NCI-H1694 treated with DMSO at 0.1 percent for 48 hours (cell line): Measurements from ENCODE around the gene NFASC.
A peak's percentile ranks its signal among the peaks of the same experiment; 100 is the strongest.

Experiments
- DNase-seq: peaks from one replicate; lab custom pipeline; 2025; lab: John Stamatoyannopoulos, UW

Gene NFASC

GRCh38 chr1:205009670-205010069 is 139.0 kb downstream of the NFASC start:
- DNase-seq, result no peak

GRCh38 chr1:205012391-205013140 is 141.9 kb downstream of the NFASC start:
- DNase-seq, result peak; percentile 30

DNA sequence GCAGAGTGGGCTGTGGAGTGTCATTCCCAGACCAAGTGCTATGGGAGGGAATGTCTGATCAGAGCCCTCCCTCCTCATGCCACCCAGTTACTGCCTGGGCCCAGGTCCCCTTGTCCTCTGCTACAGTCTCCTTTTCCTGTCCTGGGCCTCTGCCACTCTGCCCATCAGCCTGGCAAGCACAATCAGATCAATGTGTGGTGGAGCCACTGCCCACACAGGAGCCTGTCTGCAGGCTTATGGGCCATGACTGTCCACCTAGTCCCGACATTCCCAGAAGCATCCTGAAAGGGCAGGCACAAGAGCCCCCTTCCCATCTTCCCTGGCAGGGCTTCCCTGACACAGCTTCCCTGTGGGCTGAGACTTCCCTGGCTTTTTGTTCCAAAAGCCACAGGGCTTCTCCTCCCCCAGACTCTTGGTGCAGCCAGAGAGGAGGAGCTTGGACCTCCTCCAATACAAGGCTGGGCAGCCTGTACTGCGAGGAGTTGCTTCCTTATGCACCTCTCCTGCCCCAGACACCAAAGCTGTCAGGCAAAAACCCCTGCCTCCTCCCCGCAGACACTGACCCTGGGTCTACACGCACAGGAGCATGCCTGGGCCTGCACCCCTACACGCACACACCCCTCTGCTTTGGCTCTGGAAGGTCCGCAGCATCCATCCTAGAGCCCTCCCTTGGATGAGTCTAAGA is 143.2 kb downstream of the NFASC start:
- DNase-seq, result peak; percentile 85

DNA sequence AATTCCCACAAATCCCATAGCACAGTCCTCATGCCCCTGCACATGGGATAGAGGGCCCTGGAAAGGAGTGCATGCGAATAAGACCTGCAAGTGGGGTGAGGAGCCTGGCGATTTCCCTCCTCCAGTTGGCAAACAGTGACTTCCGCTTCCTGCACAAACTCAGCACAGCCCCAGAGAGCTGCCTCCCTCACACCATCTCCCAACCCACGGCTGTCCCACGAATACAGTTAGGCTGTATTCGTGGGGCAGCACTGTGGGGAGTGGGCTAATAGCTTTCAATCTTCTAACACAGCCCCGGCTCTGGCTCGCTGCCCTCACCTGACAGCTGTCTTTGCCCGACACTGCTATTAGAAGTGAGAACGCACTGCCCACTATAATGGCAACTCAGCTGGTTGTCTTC is 144.1 kb downstream of the NFASC start:
- peak; percentile 27 for DNase-seq

DNA sequence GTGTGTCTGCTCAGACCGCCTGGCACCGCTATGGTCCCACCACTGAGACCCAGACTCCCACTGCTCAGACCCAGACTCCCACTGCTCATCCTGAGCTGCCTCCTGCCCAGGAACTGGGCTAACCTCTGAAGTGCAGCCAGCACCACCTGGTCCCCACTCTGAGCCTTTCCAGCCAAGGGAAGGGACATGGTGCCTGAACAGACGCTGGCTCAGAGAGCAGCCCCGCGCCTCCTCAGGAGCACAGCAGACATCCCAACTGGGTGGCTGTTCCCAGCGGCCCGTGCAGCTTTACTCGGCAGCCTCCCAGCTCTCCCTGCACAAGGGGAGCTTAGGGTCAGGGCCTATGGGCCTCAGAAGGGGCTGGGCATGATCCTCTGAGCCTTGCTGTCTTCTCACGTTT is 144.6 kb downstream of the NFASC start:
- DNase-seq, result peak; percentile 27

DNA sequence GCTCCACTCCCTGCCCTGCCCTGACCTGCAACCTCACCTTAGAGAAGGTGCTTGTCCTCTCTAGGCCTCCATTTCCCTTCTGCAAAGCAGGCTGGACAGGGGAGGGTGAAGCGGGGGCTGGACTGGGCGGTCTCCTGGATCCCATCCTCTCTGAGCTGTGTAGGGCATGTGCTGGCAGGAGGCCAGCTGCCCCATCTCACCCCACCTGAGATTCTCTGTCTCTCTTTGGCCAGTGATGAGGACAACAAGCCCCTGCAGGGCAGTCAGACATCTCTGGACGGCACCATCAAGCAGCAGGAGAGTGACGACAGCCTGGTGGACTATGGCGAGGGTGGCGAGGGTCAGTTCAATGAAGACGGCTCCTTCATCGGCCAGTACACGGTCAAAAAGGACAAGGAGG is 145.4 kb downstream of the NFASC start:
- no peak for DNase-seq

DNA sequence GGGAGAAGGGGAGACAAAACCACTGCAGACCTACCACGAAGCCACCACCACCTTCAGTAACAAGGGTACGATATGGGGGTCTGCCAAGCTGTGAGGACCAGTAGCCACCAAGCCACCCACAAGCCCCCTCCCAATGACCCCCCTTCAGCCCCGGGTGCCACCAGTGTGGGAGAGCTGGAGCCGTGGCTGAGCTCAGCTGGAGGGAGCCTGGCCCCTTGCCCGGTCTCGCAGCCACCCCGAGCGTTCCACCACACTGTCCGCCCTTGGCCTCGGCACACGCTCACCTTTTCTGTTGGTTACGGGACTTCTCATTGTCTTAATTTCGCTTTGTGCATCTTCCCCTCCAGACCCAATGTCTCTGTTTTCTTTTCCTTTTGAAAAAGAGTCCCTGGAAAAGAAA is 145.9 kb downstream of the NFASC start:
- DNase-seq, result no peak

GRCh38 chr1:205017001-205017400 is 146.3 kb downstream of the NFASC start:
- no peak for DNase-seq

DNA sequence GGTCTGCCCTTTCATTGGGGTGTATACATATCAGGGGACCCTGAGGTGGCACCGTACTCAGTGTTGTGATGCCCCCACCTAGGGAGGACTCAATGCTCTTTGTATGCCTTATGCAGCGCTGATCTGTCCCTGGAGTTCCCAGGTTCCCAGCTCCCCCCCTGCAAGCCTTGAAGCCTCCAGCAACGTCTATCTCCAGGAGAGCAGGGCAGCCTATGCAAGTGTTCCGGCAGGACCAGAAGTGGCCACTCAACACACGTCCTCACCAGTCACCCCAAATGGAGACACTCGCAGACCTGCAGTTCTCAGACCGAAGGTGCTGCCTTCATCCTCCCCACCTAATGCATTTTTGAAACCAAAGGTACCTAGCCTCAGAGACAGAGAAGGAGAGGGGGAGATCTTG is 147.1 kb downstream of the NFASC start:
- DNase-seq, result no peak

GRCh38 chr1:205018381-205018780 is 147.7 kb downstream of the NFASC start:
- DNase-seq, result no peak

DNA sequence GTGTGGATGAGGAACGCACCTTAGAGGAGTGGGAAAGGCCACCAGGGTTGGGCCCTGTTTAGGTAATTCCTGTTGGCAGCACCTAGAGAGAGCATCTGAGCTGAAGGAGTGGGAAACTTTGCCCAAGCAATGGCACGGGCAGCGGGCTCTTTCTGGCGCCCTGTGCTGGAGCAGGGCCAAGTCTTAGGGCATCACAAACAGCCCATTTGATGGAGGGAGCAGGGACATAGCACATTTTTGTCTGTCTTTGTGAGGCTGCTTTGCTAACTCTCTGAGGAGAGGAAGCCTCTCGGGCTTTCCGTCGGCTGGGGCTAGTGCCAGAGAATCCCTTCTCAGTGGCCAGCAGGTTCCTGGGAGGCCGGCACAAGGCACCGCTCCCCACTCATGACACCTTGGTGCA is 149.8 kb downstream of the NFASC start:
- DNase-seq, result no peak

DNA sequence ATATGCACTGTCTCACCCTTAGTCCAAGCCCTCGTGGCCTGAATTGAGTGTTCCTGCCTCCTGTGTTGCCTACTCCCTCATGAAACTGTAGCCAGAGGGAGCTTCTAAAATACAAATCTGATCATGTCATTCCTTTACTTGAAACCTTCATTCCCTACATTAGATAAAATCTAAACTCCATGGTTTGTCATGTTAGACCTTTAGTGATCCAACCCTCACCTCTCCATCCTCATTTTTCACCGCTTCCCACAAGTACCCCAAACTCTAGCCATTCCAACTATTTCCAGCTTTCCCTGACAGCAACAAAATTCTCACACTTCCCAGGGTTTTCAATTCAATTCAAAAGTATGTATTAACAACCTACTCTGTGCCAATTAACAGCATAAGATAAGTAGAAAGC is 154.0 kb downstream of the NFASC start:
- no peak for DNase-seq

DNA sequence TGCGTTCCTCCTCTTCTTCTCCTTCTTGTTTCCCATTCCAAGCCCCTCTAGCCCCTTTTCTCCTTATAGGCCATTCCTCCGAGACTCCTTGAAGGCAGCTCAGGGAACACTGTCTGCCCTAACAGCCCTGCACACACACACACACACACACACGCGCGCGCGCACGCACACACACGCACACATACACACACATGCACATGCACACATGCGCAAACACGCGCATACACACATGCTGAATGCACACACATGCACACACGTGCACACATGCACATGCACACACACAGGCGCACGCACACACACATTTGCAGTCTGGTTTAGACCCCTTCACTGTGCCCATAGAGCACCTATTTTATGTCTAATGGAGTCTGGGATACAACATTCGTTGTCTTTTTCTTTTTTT is 154.6 kb downstream of the NFASC start:
- DNase-seq, result no peak

DNA sequence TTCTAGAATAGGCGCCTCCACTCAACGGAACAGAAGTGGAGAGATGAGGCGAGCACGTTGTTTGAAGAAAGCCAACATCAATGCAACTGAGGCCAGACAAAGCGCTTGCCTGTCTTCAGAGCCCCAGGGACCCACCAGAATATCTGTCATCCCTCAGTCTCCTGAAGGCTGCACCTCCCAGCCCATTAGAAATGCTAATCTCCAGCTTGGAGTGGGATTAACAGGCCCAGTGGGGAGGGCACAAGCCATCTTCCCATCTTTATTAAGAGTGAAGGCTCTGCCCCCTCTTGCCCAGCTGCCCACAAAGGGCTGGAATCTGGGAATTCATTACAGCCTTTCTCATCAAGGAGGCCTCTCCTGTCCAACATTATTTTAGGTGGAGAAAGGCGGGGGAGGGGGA is 155.5 kb downstream of the NFASC start:
- no peak for DNase-seq

DNA sequence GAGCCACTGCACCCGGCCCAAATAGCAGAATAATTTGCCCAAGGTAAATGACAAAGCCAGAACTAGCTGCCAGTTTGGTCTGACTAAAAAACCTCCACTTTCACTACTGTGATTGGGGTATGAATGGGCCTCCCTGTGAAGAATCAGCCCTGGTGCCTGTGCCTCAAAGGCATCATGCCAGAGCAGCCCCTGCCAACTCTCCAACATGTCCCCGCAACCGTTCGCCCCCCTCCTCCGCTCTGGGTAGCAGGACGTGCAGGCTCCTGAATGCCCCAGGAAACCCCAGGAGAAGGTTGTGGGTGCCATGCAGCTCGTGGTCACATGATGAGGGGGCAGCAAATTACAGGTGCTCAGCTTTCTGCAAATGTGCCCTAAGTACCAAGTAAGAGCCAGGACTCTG is 157.7 kb downstream of the NFASC start:
- DNase-seq, result no peak

- DNase-seq, result no peak
Measured at GRCh38 chr1:205028924-205029323, 158.3 kb downstream of the NFASC start.

DNA sequence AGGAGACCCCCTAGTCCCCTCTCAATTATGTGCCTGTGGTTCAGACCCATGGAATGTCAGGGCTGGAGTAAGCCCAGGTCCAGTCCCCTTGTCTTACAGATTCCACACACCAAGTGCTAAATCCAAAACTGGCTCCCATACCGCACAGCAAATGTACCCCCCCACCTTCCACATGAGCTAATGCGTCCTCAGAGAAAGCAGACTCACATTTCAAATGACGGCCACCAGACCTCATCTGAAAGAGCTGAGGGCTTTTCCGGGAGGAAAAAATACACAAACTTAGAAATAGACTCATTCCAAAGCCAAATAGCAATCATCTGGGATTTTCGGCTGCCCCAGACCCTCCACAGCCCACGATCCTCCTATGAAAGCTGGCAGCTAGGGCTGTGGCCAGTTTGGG is 159.6 kb downstream of the NFASC start:
- no peak for DNase-seq

- DNase-seq, result no peak
Measured at GRCh38 chr1:205030896-205031295, 160.2 kb downstream of the NFASC start.

- peak; percentile 95 for DNase-seq
Measured at GRCh38 chr1:205032508-205032907, 161.8 kb downstream of the NFASC start.

DNA sequence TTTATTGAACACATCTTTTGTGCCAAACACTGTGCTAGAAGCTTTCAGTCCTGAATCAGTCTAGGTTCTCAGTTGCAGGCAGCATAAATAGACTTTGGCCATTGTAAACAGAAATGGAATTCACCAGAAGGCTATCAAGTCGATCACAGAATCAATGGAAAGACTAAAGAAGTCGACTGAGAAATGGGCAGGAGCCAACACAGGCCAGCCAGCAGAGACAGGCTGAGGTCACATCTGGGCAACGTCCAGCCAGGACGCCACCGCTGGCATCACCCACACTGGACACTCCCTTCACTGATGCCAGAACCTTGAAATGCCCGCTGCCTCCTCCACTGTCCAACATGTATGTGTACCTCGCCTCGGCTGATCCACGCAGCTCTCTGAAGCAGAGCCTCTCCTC is 166.9 kb downstream of the NFASC start:
- no peak for DNase-seq

DNA sequence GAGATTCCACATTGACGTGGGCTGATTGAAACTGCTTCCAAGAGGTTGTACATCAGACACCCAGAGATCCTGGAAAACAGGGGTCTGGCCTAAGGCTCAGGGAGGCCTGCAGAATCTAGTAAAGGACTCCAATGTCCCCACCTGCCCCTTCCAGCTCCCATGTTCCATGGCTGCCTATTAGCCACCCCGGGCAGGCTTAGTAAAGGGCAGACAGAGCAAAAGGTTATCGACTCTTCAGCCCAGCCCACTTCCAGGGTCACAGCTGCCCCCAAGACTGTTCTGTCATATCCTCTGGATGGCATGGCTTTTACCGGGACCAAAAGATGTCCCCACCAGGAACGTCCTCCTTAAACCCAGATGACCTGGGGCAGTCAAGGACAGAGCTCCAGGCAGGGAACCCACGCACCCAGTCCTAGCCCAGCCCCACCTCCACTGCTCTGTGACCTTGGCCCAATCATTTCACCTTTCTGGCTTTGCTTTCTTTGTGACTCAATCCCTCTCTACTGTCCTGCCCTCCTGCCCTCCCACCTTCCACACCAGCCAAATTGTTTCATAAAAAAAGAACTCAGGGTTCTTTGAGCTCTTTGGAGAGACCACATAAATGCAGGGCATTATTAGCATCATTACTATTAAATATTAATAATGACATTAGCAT is 167.6 kb downstream of the NFASC start:
- no peak for DNase-seq

- DNase-seq, result peak; percentile 20
Measured at GRCh38 chr1:205041001-205041715, 170.5 kb downstream of the NFASC start.
